Glomerular visceral epithelial cell (primary cell): ENCODE results near the gene SKOR1.

Experiments
- DNase-seq: peaks from one replicate; pipeline ENCODE4 v3.0.0-alpha.2; 2016; ENCODE audit errors: extremely low spot score

Gene SKOR1, protein sequence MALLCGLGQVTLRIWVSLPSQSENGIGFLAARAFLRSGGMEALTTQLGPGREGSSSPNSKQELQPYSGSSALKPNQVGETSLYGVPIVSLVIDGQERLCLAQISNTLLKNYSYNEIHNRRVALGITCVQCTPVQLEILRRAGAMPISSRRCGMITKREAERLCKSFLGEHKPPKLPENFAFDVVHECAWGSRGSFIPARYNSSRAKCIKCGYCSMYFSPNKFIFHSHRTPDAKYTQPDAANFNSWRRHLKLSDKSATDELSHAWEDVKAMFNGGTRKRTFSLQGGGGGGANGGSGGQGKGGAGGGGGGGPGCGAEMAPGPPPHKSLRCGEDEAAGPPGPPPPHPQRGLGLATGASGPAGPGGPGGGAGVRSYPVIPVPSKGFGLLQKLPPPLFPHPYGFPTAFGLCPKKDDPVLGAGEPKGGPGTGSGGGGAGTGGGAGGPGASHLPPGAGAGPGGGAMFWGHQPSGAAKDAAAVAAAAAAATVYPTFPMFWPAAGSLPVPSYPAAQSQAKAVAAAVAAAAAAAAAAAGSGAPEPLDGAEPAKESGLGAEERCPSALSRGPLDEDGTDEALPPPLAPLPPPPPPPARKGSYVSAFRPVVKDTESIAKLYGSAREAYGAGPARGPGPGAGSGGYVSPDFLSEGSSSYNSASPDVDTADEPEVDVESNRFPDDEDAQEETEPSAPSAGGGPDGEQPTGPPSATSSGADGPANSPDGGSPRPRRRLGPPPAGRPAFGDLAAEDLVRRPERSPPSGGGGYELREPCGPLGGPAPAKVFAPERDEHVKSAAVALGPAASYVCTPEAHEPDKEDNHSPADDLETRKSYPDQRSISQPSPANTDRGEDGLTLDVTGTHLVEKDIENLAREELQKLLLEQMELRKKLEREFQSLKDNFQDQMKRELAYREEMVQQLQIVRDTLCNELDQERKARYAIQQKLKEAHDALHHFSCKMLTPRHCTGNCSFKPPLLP

DNA sequence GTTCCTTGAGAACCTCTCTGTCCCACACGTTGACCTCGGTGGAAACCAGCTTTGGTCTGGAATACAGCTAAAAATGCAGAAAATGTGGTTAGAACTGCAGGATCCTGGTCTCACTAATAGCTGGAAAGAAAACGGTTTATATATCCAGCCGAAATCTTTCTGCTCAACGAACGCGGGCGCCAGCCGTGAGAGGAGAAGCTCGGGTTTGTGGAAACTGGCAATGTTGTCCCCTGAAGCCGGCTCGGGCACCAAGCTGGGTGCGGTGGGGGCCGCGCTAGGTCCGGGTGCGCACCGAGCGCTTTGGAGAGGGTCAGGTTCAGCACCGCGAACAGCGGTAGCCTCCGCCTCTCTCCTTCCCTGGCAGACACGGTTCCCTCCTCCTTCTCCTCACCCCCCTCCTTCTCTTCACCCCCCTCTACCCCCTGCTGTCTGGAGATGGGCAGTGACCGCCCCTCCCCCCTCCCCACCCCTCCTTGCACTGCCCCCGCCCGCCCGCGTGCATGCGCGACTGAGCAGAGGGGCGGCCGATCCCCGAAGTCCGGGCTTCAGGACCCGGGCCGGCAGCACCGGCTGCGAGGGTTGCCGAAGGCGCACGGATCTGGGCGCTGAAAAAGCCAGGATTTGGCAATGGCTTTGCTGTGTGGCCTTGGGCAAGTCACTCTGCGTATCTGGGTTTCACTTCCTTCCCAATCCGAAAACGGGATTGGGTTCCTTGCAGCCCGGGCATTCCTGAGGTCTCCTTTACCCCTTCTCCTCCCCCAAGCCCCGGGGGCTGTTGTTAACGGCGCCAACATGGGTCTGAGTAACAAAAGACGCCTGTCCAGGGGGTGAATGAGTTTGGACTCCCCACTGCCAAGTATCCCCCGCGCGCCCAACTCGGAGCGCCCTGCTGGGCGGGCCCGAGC is at the start of gene SKOR1:
SKOR1 (plus strand) TSS at position 534 of the 905 bp plus-strand sequence; CDS start at position 628, 94 bp downstream.
- DNase-seq, result no peak

DNA sequence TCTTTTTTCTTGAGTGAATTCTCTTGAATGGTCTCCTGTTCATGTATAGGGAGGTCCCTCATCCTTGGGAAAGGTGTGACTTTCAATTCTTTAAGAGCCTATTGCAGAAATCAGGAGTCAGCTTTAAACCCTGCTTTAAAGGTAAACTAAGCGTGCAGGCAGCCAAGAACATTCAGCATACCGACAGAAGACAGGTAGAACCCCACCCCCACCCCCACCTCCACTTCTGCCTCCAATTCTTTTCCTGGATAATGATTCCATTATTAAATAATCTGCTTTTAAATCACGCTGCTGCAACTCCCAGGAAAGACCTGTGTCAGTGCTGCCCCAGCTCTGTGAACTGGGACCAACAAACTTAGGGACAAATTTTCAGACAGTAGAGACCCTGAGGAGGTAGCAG is 49.3 kb upstream of the SKOR1 start:
- DNase-seq, result no peak

DNA sequence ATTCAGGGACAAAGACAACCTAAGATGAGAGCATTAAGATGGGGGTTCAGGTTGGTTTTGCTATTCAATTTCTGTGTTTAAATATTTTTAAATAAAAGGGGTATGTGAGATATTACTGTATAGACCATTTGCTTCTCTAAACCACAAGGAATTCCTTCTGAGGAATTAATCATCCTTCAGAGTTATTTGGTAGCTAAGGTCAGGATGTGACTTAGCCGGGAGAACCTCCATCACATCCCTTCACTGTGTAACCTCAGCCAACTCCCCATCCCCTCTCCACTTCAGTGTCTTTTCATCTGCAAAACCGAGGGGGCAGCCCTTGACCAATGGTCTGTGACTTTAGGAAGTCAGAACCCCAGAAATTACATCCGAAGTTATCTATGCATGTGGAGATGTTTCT is 48.7 kb upstream of the SKOR1 start:
- DNase-seq, result peak; percentile 47

DNA sequence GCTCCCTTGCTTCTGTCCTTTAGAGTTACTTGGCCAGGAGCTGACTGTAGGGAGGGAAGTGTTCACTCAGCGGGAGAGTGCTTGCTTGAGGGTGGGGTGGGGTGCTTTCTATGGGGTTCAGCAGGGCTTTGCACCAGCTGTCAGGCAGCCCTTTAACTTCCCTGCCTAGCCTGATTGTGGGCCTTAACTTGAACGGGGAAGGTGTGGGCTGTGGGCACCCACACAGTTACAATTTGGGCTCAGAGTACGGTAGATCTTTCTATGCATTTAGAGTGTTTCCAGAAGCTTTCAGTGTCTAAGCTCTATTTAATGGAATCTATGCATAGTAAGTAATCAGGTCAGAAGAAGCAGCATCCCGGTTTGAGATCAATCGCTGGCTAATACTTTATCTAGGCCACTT is 48.2 kb upstream of the SKOR1 start:
- DNase-seq, result no peak

DNA sequence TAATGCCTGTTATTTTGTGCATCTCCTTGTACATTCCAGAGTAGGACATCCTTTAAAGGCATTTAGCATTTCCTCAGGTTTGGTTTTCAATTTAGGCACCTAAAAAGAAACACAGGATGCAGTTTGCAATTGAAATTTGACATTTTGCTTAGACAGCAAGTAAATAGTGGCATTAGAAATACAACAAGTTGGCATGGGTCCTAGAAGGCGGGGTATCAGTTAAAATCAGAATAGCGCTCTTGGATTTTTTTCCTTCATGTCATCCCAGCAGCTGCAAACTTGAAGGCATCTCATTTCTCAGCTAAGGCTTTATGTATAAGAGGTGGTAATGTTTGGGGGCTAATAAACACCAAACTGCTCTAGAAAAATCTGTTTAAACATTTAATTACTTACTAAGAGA is 47.5 kb upstream of the SKOR1 start:
- no peak for DNase-seq

DNA sequence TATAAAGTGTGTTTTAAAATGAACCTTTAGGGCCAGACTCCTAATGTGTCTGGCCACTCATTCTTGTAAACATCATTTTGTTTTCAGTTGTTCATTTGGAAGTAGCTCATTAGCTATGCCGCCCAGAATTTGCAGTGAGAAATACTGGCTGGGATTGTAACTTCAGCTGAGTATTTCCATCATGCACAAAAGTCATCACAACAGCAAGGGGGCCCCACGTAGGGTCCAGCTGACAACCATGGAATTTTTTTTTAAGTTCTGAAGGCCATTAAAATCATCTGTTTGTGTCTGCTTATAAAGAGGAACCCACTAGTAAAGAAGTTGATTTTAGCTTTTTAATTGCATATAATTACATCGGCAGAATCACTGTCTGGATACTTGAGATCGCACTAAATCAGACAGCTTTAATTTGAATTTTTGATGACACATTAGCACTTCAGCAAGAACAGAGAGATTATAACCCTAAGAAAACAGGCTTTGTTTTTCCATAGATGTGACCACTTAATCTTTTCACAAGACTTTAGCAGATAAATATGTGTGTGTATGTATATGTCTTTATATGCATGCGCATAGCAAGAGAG is 46.3 kb upstream of the SKOR1 start:
- no peak for DNase-seq

DNA sequence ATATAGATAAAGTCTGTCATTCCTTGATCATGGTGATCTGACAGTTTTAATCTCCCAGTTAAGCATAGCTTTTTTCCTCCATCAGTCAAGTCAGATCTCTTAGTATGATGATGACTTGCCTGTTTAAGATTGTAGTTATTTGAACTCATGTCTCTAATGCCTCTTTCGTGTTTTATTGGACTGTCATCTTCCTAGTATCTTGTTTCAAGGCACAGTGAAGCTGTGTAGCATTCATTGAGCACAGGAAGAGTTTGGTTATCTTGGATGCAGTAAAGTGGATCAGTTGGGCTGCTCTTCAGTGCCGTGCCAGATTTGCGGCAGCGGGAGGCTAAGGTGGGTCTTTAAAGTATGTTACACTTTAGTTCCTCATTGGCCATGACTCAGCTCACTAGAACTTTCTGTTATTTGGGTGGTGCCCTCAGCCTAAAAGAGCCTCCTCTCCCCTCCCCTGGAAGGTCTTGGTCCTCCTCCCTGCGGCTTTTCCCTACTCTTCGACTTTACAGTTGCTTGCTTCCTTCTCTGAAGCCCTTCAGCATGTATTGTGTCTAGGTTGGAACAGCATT is 45.7 kb upstream of the SKOR1 start:
- DNase-seq, result no peak

DNA sequence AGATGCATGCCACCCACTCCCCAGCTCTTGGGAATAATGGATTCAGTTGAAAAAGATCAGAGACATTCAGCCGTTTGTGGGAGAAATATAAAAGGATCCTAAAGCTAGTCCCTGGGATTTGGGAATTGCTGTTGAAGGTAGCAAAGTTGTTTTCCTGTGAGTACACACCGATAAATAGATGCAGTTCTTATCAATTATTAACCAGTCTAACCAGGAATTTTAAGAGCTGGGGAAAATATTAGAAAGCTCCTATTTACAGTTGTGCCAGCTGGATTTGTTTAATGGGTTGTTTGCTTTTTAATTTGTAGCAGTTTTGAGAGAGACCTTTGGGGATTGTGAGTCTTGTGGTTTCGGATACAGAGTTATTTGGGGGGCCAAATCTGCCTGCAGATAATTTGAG is 44.2 kb upstream of the SKOR1 start:
- DNase-seq, result no peak

DNA sequence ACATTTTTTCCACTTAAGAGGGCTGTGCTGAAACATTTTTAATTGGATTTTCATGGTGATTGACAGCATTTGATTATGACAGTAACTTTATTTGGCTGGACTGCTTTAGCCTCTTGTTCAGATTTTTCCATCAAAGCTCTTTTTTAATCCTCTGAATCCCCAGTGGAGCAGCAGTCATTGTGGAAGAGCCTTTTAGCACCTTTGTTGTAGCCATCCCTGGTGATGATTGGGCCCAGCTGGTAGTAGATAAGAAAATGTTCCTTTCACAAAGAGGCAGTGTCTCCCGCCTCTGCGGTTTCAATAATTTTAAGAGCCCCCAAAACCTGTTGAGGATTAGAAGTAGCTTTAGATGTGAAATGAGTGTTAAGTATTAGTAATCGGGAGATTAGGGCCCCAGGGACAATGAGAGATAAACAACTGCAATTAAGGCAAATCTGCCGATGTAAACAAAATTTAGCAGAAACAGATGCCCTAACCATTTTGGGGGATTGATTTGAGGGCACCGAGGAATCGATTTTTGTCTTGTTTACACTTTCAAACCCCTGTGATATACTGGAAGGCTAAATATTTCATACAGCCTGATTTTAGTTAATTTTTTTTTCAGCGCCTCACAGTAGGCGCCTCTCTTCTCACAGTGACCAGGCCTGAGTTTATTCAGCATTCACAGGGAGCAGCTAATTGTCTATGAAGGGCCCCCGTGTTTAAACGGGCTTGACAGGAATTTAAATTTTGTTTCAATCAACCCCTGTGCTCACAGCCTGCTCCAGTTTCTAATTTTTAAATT is 43.2 kb upstream of the SKOR1 start:
- DNase-seq, result no peak

DNA sequence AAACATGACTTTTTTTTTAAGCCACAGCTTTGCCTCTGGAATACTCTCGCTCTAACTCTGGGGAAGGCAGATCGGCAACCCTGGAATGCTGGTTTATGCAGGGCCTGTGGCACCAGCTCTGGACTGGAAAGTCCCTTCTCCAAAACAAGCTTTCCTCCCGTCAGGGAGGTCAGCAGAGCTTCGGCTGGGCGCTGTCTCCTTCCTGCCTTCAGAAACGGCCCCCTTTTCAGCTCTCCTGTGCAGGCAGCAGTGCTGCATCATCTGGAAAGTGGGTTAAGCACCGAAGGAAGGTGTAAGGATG is 42.7 kb upstream of the SKOR1 start:
- DNase-seq, result no peak

DNA sequence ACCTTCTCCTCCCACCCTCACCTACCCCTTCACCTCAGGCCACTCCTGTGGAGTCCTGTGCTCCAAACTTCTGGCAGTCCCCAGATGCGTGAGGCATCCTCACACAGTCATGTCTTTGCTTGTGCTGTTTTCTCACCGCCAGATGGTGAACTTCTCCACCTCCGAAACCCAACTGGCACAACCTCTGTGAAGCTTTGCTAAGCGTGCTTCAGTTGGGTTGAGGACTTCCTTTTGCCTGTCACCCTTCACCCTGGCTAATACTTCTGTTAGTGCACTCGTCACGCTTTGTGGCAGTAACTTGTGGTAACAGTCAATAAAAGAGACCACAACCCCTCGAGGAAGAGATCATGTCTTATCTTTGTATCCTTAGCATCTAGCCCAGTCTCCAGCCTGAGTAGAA is 42.0 kb upstream of the SKOR1 start:
- no peak for DNase-seq

DNA sequence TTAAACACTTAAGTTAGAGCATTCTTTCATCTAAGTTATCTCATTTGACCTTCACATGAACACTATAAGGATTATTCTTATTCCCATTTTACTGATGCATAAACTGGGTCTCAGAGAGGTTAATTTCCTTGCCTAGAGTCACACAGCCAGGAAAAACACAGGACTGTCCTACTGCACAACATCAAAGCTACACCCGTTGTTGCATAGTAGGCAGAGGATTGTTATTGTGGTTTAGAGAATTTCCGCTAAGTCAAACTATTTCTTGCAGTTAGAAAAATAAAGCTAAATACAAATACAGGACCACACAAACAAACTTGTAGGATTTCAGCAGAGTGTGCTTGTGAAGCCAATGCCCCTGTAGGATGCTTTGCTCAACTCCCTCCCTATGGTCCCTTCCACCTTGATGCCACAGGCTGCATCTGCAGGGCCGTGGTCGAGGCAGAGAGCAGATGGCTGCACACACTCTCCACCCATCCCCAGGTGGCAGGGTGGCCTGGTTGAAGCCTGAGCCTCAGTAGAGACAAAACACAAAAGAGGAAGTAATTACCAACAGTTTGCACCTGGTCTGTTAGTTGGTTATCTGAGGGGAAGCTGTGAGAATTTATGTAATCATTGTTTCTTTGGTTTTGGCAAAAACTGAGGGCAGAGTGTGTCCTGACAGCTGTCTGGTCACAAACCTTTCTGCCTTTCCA is 41.1 kb upstream of the SKOR1 start:
- DNase-seq, result no peak

DNA sequence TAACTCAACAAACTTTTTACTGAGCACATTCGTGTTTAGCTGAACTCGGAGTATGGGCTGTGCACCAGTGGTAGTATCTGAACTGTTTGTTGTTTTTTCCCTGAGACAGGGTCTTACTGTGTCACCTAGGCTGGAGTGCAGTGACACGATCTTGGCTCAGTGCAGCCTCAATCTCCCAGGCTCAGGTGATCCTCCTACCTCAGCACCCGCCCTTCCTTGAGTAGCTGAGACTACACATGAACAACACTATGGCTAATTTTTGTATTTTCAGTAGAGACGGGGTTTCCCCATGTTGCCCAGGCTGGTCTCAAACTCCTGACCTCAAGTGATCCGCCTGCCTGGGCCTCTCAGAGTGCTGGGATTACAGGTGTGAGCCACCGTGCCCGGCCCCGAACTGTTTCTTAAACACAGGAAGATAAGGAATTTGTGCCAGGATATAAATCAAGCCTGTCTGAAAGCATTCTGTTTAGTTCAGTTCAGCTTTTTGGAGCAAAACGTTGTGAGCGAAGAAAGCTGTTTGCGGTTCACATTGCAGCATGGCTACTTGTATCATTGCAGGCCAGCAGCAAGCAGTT is 40.4 kb upstream of the SKOR1 start:
- no peak for DNase-seq

DNA sequence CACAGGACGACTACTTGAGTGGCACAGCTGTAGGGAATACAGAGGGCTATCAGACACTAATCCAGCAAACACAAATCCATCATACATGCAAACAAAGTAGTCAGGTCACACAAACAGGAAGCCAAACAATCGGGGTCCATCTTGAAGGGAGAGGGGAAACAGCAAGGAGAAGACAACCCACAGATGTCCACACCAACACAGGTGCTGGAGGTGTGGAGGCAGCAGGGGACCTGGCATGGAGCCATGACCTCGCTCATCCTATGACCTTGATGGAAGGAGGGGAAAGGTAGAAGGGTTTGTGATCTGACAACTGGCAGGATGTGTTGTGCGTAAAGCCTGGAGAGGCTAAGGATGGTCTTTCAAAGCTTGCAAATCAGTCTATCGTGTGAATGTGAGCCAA is 39.9 kb upstream of the SKOR1 start:
- no peak for DNase-seq

DNA sequence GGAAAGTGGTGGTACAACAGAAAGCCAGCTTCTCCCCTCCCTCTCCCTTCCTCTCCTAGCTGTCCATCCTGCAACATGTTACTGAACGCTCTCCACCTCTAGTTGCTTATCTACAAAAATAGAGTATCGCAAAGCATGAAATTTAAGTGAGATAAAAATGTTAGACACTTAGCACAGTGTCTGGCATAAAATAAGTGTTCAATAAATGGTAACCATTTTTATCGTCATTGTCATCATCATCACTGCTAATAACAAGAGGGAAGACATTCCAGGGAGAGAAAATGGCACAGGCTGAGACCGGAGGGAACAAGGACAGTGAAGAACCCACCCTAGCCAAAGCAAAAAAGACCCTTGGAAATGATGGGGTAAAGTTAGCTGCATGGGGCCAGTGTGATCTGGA is 38.7 kb upstream of the SKOR1 start:
- no peak for DNase-seq

DNA sequence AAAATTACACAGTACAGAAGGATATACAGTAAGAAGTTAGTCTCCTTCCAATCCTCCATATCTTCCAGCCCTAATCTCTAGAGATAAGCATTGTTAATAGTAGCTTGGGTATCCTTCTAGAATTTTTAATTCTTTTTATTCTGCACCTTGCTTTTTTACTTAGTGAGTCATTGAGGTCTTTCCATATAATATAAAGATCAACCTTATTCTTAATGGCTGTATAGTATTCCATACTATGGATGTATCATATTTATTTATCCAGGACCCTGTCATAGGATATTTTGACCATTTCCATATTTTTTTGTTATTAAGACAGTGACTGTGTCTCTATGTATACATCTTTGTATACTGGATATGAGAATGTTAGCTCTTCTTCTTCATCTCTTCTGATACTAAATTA is 36.3 kb upstream of the SKOR1 start:
- no peak for DNase-seq

DNA sequence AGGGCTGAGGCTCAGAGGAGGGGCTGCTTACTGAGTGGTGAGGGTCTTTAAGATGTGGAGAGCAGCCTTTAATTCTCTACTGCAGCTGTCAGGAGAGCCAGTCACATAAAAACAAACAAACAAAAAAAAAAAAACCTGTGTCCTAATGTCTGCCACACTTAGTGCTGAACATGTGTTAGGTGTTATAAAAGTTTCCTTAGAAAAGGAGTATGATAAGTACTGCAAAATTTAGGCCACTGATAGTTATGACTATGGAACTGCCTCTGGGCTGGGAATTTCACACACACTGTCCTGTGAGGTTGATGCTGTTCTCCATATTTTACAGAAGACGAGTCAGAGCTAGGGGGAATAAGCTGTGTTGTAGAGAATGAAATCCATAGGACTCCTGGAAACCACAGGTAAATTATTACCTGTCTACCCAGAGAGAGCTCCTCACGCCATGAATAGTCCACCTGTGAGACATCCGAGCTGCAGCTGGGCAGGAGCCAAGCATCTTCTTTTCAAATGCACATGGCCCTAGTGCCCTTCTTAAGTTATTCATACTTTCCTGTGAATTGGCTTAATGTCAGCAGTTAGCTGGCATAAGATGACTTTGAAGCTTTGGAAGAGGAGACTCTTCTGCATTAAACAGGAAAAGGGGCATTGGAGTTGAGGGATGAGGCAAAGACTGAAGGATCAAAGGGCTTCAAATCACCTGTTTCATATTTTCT is 34.5 kb upstream of the SKOR1 start:
- DNase-seq, result no peak

DNA sequence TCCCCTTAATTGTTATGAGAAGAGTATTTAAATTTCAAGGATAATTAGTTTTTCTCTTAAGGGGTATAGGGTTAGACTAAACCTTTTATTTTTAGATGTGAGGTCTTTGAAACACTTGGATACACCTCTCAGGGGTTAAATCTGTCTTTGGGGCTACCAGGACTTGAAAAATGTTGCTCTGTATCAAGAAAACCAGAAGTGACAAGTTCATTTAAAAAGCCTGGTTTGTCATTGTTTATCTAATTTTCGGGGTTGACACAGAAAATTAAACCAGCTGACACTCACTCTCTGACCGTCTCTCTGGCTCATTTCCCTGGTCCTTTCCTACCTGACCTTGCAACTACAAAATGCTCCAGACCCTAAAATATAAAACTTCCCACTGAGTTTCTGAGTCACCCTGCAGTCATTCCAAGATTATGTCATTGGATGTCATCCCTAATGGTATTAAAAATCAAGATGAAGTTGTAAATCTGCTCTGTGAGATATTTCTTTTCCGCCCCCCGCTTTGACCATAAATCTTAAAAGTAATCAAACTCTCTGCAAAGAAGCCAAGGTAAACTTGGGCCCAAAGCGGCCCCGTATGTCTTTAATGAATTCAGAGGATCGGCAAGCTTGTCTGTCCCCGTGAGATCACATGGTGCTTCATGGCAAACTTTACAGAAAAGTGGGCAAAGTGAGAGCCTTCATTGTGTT is 32.9 kb upstream of the SKOR1 start:
- no peak for DNase-seq
